Liver (tissue), 9 donors: ENCODE data around the gene DCUN1D3. TPM values are rescaled to one million over a fixed set of nuclear protein-coding genes. Genes with fewer than 3 reads are reported as not detected.

ENCODE experiments used
- DNase-seq: peaks from one replicate; pipeline ENCODE4 v3.0.0-alpha.2; 2017; ENCODE audit warnings: low spot score
- H3K27ac ChIP-seq, 2 donors: one replicate each; pipeline ENCODE4 v1.7.0; 2013; ENCODE audit warnings: inconsistent platforms in 2 of 2, low read length in 2 of 2, control low read depth in 1 of 2, low read depth in 1 of 2, mild to moderate bottlenecking in 1 of 2
- H3K27me3 ChIP-seq, 4 donors: one replicate each; pipeline versions ENCODE4 v1.6.1 to v1.7.0; 2013; ENCODE audit warnings: low read length in 3 of 4, inconsistent platforms in 1 of 4, mild to moderate bottlenecking in 1 of 4, moderate library complexity in 1 of 4; ENCODE audit not compliant: control insufficient read depth in 4 of 4, insufficient read depth in 4 of 4
- H3K36me3 ChIP-seq, 4 donors: one replicate each; pipeline versions ENCODE4 v1.6.1 to v1.7.0; 2013; ENCODE audit warnings: low read length in 3 of 4, mild to moderate bottlenecking in 3 of 4, low read depth in 1 of 4, moderate library complexity in 1 of 4; ENCODE audit not compliant: control insufficient read depth in 4 of 4, insufficient read depth in 3 of 4
- H3K4me1 ChIP-seq, 4 donors: one replicate each; pipeline versions ENCODE4 v1.6.1 to v1.7.0; 2013; ENCODE audit warnings: low read length in 3 of 4, mild to moderate bottlenecking in 3 of 4, moderate library complexity in 1 of 4; ENCODE audit not compliant: control insufficient read depth in 4 of 4, insufficient read depth in 4 of 4
- H3K4me3 ChIP-seq, 3 donors: one replicate each; pipeline versions ENCODE4 v1.6.1 to v1.7.0; 2013; ENCODE audit warnings: low read length in 3 of 3, control low read depth in 1 of 3, low read depth in 1 of 3, mild to moderate bottlenecking in 1 of 3
- H3K9ac ChIP-seq, 2 donors: one replicate each; pipeline ENCODE4 v1.7.0; 2013; ENCODE audit warnings: low read length in 2 of 2, mild to moderate bottlenecking in 2 of 2, moderate library complexity in 2 of 2, control low read depth in 1 of 2, low read depth in 1 of 2
- H3K9me3 ChIP-seq, 4 donors: one replicate each; pipeline versions ENCODE4 v1.6.1 to v1.7.0; 2013; ENCODE audit warnings: low read length in 3 of 4; ENCODE audit not compliant: control insufficient read depth in 4 of 4
- GABPA ChIP-seq, 2 donors: IDR thresholded peaks in 1 of 2; conservative IDR thresholded peaks in 1 of 2; 2 replicates each; pipeline ENCODE4 v1.6.1; 2016; ENCODE audit warnings: antibody characterized with exemption in 2 of 2, mild to moderate bottlenecking in 1 of 2, moderate library complexity in 1 of 2
- HNF4G ChIP-seq: IDR thresholded peaks from 2 replicates; pipeline ENCODE4 v1.6.1; 2016; ENCODE audit warnings: antibody characterized with exemption
- JUND ChIP-seq, 2 donors: IDR thresholded peaks; 2 replicates each; pipeline ENCODE4 v1.6.1; 2016; ENCODE audit warnings: antibody characterized with exemption in 2 of 2
- NR2F2 ChIP-seq: IDR thresholded peaks from 2 replicates; pipeline ENCODE4 v1.6.1; 2016; ENCODE audit warnings: antibody characterized with exemption
- RXRA ChIP-seq, 2 donors: IDR thresholded peaks; 2 replicates each; pipeline ENCODE4 v1.6.1; 2017 to 2018; ENCODE audit warnings: antibody characterized with exemption in 2 of 2, mild to moderate bottlenecking in 1 of 2
- SP1 ChIP-seq: IDR thresholded peaks from 2 replicates; pipeline ENCODE4 v1.6.1; 2018; ENCODE audit warnings: antibody characterized with exemption, mild to moderate bottlenecking
- TAF1 ChIP-seq: conservative IDR thresholded peaks from 2 replicates; pipeline ENCODE4 v1.6.1; 2016; ENCODE audit warnings: antibody characterized with exemption, mild to moderate bottlenecking
- YY1 ChIP-seq: IDR thresholded peaks from 2 replicates; pipeline ENCODE4 v1.6.1; 2016; ENCODE audit warnings: antibody characterized with exemption, mild to moderate bottlenecking
- WGBS: extraction: QIAGEN DNeasy Blood & Tissue Kit; methylation state at CpG from one replicate; pipeline ENCODE4 v1.1.7; 2013; 5-methylcytosine and 5-hydroxymethylcytosine counted together
- polyA plus RNA-seq, 2 donors: library from polyadenylated mRNA; stranded (reverse) in 1 of 2; unstranded in 1 of 2; fragments of 200-250 nt in 1 of 2; fragments of >200 nt in 1 of 2; fragmentation: Nextera tagmentation in 1 of 2; extraction: Ambion mirVana in 1 of 2; gene quantifications; one replicate each; pipeline versions ENCODE4 v1.2.1 to v1.2.3, GENCODE V29; 2013 to 2015
- total RNA-seq, 2 donors: library from RNA; depleted of rRNA; stranded (reverse); fragments of >200 nt; gene quantifications; one replicate each; pipeline ENCODE4 v1.2.3, GENCODE V29; 2014
- TF ChIP-seq, protein P1 (sequence below): IDR thresholded peaks from 2 replicates; pipeline ENCODE4 v1.6.1; 2016; ENCODE audit warnings: antibody characterized with exemption, mild to moderate bottlenecking
- TF ChIP-seq, protein P2 (sequence below): IDR thresholded peaks from 2 replicates; pipeline ENCODE4 v1.6.1; 2016; ENCODE audit warnings: antibody characterized with exemption
- TF ChIP-seq, protein P3 (sequence below): fragments of 150-350 bp; IDR thresholded peaks from 2 replicates; pipeline ENCODE4 v1.5.1; 2017; ENCODE audit warnings: improper control_type of control experiment, low read depth, low read length; ENCODE audit not compliant: missing input control
- TF ChIP-seq, protein P4 (sequence below): IDR thresholded peaks from 2 replicates; pipeline ENCODE4 v1.6.1; 2016; ENCODE audit warnings: antibody characterized with exemption
- TF ChIP-seq, protein P5 (sequence below): IDR thresholded peaks from 2 replicates; pipeline ENCODE4 v1.6.1; 2016; ENCODE audit warnings: antibody characterized with exemption
- donor health status: healthy.
- donor health status: healthy.
- donor health status: healthy.
- donor health status: healthy.
- donor health status: healthy.

The DCUN1D3 gene
- total and polyA plus RNA-seq, 4 donors = 2.7 to 16.8 (median 4.8) TPM

DNA sequence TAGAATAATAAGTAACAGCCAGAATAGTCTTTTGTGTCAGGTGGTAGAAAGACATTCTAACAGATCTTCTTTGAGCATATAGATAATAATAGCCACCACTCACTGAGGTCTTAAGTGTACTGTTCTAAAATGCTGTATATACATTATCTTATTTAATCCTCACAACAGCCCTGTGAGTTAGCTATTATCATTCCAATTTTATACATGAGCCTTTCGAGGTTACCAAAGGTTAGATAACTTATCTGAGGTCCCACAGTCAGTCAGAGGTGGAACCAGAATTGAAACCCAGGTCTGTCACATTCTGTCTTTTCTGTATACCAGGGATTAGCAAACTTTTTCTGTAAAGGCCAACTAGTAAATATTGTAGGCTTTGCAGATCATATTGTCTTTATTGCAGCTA is 70.6 kb downstream of the DCUN1D3 start:
- Histone ChIP-seq H3K27ac (no peak overlapping the region), H3K27me3 (no peaks in the 10 kb centered on the region), H3K9me3 (no peaks in the 10 kb centered on the region), H3K4me3 (no peak overlapping the region), H3K4me1 (no peaks in the 10 kb centered on the region), H3K36me3 (peaks cover 0 to 5% (median 2%) of the 10 kb centered on the region in 4 donors), H3K9ac (no peak overlapping the region)
- no peak for TF ChIP-seq SP1
- no peak for DNase-seq
- WGBS = 94% methylated on average over 1 of the region's 1 CpG

DNA sequence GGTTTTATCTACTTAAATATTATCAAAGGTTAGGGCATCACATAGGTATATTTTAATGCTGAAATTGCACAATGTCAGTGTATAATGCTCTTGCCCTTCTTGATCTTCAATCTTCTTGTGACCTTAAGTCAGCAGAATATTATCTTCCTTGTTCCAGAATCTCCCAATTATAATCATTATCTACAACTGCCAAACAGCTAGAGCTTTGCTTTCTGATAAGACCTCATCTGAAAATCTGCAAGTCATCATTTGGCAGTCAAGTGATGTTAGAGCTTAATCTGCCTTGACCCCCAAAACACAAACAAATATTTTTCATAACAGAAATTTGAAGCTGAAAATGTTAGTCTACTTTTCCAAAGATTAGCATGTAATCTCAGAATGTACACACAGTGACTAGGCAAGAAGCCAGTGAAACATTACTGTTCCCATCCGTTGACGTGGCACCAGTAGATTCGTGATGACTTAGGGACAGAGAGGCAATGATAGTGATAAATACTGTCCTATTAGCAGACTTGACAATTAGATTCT is 74.1 kb downstream of the DCUN1D3 start:
- H3K27me3 ChIP-seq = no peaks in the 10 kb centered on the region
- H3K4me3 ChIP-seq = no peak overlapping the region
- no peak overlapping the region for H3K9ac ChIP-seq
- 56% methylated on average over 3 of the region's 3 CpGs for WGBS
- H3K36me3 ChIP-seq = peaks cover 0 to 2% (median 0%) of the 10 kb centered on the region in 4 donors
- TF ChIP-seq, protein P1, sequence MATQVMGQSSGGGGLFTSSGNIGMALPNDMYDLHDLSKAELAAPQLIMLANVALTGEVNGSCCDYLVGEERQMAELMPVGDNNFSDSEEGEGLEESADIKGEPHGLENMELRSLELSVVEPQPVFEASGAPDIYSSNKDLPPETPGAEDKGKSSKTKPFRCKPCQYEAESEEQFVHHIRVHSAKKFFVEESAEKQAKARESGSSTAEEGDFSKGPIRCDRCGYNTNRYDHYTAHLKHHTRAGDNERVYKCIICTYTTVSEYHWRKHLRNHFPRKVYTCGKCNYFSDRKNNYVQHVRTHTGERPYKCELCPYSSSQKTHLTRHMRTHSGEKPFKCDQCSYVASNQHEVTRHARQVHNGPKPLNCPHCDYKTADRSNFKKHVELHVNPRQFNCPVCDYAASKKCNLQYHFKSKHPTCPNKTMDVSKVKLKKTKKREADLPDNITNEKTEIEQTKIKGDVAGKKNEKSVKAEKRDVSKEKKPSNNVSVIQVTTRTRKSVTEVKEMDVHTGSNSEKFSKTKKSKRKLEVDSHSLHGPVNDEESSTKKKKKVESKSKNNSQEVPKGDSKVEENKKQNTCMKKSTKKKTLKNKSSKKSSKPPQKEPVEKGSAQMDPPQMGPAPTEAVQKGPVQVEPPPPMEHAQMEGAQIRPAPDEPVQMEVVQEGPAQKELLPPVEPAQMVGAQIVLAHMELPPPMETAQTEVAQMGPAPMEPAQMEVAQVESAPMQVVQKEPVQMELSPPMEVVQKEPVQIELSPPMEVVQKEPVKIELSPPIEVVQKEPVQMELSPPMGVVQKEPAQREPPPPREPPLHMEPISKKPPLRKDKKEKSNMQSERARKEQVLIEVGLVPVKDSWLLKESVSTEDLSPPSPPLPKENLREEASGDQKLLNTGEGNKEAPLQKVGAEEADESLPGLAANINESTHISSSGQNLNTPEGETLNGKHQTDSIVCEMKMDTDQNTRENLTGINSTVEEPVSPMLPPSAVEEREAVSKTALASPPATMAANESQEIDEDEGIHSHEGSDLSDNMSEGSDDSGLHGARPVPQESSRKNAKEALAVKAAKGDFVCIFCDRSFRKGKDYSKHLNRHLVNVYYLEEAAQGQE = no peak
- TF ChIP-seq, protein P2, sequence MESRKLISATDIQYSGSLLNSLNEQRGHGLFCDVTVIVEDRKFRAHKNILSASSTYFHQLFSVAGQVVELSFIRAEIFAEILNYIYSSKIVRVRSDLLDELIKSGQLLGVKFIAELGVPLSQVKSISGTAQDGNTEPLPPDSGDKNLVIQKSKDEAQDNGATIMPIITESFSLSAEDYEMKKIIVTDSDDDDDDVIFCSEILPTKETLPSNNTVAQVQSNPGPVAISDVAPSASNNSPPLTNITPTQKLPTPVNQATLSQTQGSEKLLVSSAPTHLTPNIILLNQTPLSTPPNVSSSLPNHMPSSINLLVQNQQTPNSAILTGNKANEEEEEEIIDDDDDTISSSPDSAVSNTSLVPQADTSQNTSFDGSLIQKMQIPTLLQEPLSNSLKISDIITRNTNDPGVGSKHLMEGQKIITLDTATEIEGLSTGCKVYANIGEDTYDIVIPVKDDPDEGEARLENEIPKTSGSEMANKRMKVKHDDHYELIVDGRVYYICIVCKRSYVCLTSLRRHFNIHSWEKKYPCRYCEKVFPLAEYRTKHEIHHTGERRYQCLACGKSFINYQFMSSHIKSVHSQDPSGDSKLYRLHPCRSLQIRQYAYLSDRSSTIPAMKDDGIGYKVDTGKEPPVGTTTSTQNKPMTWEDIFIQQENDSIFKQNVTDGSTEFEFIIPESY = no peak
- no peak for TF ChIP-seq GABPA (IDR thresholded peaks at IDR 0.05 in 1 of 2, conservative IDR thresholded peaks at IDR 0.05 in 1 of 2)
- no peak for TF ChIP-seq SP1
- no peak for TF ChIP-seq NR2F2
- TF ChIP-seq, protein P3, sequence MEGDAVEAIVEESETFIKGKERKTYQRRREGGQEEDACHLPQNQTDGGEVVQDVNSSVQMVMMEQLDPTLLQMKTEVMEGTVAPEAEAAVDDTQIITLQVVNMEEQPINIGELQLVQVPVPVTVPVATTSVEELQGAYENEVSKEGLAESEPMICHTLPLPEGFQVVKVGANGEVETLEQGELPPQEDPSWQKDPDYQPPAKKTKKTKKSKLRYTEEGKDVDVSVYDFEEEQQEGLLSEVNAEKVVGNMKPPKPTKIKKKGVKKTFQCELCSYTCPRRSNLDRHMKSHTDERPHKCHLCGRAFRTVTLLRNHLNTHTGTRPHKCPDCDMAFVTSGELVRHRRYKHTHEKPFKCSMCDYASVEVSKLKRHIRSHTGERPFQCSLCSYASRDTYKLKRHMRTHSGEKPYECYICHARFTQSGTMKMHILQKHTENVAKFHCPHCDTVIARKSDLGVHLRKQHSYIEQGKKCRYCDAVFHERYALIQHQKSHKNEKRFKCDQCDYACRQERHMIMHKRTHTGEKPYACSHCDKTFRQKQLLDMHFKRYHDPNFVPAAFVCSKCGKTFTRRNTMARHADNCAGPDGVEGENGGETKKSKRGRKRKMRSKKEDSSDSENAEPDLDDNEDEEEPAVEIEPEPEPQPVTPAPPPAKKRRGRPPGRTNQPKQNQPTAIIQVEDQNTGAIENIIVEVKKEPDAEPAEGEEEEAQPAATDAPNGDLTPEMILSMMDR = no peak
- no peak for TF ChIP-seq YY1
- H3K4me1 ChIP-seq = no peaks in the 10 kb centered on the region
- H3K9me3 ChIP-seq = no peaks in the 10 kb centered on the region
- DNase-seq = no peak
- no peak overlapping the region for H3K27ac ChIP-seq

DNA sequence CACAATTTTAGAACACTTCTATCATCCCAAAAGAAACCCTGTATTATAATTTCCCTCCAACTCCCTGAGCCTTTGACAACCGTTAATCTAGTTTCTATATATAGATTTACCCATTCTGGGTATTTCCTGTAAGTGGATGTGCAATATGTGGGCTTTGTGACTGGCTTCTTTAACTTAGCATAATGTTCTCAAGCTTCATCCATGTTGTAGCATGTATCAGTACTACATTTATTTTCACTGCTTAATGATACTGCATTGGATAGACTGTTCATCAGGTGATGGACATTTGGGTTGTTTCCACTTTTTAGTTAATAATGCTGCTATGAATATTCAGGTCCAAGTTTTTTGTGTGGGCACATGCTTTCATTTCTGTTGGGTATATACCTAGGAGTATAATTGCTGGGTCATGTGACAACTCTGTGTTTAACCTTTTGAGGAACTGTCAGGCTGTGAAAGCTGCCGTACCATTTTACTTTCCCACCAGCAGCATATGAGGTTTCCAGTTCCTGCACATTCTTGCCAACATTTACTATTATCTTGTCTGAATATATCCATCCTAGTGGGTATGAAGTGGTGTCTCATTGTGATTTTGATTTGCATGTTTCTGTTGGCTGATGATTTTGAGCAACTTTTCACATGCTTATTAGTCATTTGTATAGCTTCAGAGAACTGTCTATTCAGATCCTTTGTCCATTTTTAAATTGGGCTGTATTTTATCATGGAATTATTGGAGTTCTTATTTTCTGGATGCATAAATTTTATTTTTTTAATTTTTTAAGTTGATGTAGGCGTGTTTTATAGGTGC is 77.4 kb downstream of the DCUN1D3 start:
- 86% methylated on average over 3 of the region's 3 CpGs for WGBS
- Histone ChIP-seq H3K4me1 (no peaks in the 10 kb centered on the region), H3K9me3 (no peaks in the 10 kb centered on the region), H3K27ac (no peak overlapping the region), H3K4me3 (no peak overlapping the region), H3K9ac (no peak overlapping the region), H3K36me3 (peaks cover 0 to 2% (median 0%) of the 10 kb centered on the region in 4 donors), H3K27me3 (no peaks in the 10 kb centered on the region)
- DNase-seq = no peak
- TF ChIP-seq JUND (IDR thresholded peaks at IDR 0.05) (no peak), GABPA (IDR thresholded peaks at IDR 0.05 in 1 of 2, conservative IDR thresholded peaks at IDR 0.05 in 1 of 2) (no peak), NR2F2 (no peak), TAF1 (no peak), HNF4G (no peak), RXRA (IDR thresholded peaks at IDR 0.05) (no peak), SP1 (no peak)
- TF ChIP-seq, protein P4, sequence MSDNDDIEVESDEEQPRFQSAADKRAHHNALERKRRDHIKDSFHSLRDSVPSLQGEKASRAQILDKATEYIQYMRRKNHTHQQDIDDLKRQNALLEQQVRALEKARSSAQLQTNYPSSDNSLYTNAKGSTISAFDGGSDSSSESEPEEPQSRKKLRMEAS = no peak
- TF ChIP-seq, protein P1 = no peak
- TF ChIP-seq, protein P5, sequence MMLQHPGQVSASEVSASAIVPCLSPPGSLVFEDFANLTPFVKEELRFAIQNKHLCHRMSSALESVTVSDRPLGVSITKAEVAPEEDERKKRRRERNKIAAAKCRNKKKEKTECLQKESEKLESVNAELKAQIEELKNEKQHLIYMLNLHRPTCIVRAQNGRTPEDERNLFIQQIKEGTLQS = no peak
